ENCODE data around the gene CDK4. TPM values are rescaled to one million over a fixed set of nuclear protein-coding genes. Genes with fewer than 3 reads are reported as not detected.
A peak's percentile ranks its signal among the peaks of the same experiment; 100 is the strongest.
"Not testable (repeated sequence)": the region's sequence is repeated elsewhere in the genome, so short reads cannot be mapped to it uniquely, and the experiment has no call there.

The CDK4 gene
- polyA plus RNA-seq, 6 donors from 2014 or later = 63.2 to 99.0 (median 67.8) TPM

DNA sequence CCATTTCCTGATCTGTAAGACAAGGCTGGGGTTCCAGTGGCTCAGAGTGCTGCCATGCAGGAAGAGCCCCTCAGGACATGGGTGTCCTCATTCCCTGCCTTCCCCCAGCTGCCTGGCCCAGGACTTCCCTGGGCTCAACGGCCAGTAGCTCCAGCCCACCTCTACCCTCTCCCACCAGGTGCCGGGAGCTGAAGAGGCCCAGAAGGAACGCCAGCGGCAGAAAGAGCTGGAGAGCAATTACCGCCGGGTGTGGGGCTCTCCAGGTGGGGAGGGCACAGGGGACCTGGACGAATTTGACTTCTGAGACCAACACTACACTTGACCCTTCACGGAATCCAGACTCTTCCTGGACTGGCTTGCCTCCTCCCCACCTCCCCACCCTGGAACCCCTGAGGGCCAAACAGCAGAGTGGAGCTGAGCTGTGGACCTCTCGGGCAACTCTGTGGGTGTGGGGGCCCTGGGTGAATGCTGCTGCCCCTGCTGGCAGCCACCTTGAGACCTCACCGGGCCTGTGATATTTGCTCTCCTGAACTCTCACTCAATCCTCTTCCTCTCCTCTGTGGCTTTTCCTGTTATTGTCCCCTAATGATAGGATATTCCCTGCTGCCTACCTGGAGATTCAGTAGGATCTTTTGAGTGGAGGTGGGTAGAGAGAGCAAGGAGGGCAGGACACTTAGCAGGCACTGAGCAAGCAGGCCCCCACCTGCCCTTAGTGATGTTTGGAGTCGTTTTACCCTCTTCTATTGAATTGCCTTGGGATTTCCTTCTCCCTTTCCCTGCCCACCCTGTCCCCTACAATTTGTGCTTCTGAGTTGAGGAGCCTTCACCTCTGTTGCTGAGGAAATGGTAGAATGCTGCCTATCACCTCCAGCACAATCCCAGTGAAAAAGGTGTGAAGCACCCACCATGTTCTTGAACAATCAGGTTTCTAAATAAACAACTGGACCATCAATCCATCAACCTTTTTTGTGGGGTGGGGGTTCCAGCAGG, 31.2 kb downstream of the CDK4 start:
- Mint-ChIP-seq H3K4me1 (peaks cover 21 to 31% (median 23%) of the 10 kb centered on the region in 3 donors), H3K4me3 (no peak overlapping the region), H3K27me3 (no peaks in the 10 kb centered on the region), H3K27ac (no peak overlapping the region), H3K36me3 (peaks cover 17 to 42% of the 10 kb centered on the region in 2 donors), H3K9me3 (no peaks in the 10 kb centered on the region)
- DNase-seq = no peak
- no peak for ATAC-seq (ENCODE audit: low read depth in 2 of 2)

DNA sequence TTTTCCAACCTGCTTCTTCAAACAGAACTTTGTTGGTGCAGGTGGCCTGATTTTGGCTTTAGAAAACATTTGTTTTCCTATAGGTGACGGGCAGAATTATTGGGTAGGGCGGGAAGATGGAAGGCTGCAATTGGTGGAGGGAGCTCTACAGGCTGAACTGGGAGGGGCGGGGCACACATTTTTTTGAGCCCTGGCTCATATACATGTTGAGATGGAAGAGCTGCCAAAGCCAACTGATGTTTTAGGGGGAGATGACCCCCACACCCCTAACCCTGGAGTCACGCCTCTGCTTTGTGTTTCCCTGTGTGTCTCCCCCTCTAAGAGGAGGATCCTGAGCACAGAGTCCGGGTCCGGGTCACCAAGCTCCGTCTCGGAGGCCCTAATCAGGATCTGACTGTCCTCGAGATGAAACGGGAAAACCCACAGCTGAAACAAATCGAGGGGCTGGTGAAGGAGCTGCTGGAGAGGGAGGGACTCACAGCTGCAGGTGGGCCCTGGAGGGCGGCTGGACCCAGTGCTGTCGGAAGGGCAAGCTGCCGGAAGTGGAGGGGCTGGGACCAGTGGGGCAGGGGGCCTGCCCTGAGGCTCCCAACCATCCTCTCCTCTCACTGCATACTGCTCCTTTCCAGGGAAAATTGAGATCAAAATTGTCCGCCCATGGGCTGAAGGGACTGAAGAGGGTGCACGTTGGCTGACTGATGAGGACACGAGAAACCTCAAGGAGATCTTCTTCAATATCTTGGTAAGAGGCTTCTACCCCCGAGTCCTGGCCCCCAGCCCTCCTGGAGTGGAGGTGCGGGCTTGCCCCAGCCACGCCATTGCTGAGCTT, 32.1 kb downstream of the CDK4 start:
- no peak overlapping the region for H3K4me3 Mint-ChIP-seq
- peaks cover 19 to 31% (median 23%) of the 10 kb centered on the region in 3 donors for H3K4me1 Mint-ChIP-seq
- peaks cover 17 to 46% of the 10 kb centered on the region in 2 donors for H3K36me3 Mint-ChIP-seq
- peak overlapping the region in 1 of 6 donors; percentile 88 for H3K27ac Mint-ChIP-seq
- DNase-seq = no peak
- no peaks in the 10 kb centered on the region for H3K9me3 Mint-ChIP-seq
- ATAC-seq (ENCODE audit: low read depth in 2 of 2) = no peak
- H3K27me3 Mint-ChIP-seq = no peaks in the 10 kb centered on the region

DNA sequence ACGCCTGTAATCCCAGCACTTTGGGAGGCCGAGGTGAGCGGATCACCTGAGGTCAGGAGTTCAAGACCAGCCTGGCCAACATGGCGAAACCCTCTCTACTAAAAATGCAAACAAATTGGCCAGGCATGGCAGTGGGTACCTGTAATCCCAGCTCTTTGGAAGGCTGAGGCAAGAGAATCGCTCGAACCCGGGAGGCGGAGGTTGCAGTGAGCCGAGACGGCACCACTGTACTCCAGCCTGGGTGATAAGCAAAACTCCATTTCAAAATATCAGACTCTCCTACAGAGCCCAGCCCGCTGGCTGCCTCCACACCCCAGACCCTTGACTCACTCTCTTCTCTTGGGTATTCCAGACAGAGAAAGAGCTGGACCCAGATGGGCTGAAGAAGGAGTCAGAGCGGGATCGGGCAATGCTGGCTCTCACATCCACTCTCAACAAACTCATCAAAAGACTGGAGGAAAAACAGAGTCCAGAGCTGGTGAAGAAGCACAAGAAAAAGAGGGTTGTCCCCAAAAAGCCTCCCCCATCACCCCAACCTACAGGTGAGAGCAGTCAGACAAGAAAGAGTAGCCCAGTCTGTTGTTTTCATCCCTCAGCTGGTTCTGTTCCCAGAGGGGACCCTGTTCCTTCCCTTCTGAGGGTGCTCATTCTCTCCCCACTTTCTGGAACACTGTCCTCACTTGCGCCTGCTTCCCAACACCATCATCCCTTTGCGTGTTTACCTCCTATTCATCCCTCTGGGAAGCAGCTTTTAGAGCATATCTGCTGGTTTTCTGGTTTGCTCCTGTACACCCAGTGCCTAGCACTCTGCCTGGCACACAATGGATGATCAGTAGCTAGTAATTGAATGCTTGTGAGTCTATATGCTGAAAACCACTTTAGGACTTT, 33.2 kb downstream of the CDK4 start:
- ATAC-seq (ENCODE audit: low read depth in 2 of 2) = no peak

DNA sequence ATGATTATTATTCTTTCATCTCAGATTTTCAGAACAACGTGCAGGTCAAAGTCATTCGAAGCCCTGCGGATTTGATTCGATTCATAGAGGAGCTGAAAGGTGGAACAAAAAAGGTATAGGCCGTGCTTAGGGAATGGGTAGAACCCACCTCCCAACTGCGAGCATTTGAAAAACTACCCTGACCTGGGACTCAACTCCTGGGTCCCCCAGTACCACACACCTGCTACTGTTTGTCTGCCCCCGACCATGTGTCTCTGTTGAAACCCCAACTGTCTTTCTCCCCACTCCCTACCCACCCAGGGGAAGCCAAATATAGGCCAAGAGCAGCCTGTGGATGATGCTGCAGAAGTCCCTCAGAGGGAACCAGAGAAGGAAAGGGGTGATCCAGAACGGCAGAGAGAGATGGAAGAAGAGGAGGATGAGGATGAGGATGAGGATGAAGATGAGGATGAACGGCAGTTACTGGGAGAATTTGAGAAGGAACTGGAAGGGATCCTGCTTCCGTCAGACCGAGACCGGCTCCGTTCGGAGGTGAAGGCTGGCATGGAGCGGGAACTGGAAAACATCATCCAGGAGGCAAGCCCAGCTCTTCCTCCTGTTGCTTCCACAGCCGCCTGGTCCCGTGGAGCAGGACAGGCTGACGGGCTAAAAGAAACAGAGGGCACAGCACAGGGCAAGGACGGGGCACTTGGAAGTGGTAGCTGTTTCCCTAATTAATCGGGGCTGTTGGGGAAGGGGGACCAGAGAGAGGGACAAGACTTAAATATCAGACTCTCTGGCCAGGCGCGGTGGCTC, 34.1 kb downstream of the CDK4 start:
- Mint-ChIP-seq H3K4me3 (peak overlapping the region in 1 of 8 donors; percentile 15), H3K27me3 (no peaks in the 10 kb centered on the region), H3K27ac (no peak overlapping the region), H3K4me1 (peaks cover 13 to 22% (median 15%) of the 10 kb centered on the region in 3 donors), H3K36me3 (peaks cover 17 to 46% of the 10 kb centered on the region in 2 donors), H3K9me3 (no peaks in the 10 kb centered on the region)
- ATAC-seq (ENCODE audit: low read depth in 2 of 2) = no peak
- no peak for DNase-seq

More for the DNA sequence above, 33.2 kb downstream of the CDK4 start:
- Mint-ChIP-seq H3K27me3 (no peaks in the 10 kb centered on the region), H3K36me3 (peaks cover 17 to 46% of the 10 kb centered on the region in 2 donors), H3K27ac (no peak overlapping the region), H3K4me3 (no peak overlapping the region), H3K4me1 (peaks cover 13 to 20% (median 15%) of the 10 kb centered on the region in 3 donors), H3K9me3 (no peaks in the 10 kb centered on the region)
- DNase-seq = no peak

DNA sequence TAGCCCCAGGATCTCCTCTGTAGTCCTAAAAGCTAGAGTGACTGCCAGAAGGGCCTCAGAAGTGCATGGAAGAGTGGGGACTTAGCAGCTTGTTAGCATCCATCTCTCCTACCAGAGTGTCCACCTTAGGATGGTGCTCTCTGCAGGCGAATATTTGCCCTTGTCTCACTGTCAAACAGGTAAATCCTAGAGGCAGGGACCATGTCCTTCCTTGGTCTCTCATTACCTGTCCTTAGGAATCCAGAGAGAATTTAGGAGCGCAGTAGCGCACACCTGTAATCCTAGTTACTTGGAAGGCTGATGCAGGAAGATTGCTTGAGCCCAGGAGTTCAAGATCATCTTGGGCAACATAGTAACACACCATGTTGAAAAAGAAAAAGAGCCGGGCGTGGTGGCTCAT, 35.0 kb downstream of the CDK4 start:
- Mint-ChIP-seq H3K4me3 (no peak overlapping the region), H3K4me1 (peaks cover 11 to 21% (median 13%) of the 10 kb centered on the region in 3 donors), H3K36me3 (peaks cover 22 to 46% of the 10 kb centered on the region in 2 donors), H3K27ac (no peak overlapping the region), H3K9me3 (no peaks in the 10 kb centered on the region), H3K27me3 (no peaks in the 10 kb centered on the region)
- ATAC-seq (ENCODE audit: low read depth in 2 of 2) = no peak
- DNase-seq = no peak

DNA sequence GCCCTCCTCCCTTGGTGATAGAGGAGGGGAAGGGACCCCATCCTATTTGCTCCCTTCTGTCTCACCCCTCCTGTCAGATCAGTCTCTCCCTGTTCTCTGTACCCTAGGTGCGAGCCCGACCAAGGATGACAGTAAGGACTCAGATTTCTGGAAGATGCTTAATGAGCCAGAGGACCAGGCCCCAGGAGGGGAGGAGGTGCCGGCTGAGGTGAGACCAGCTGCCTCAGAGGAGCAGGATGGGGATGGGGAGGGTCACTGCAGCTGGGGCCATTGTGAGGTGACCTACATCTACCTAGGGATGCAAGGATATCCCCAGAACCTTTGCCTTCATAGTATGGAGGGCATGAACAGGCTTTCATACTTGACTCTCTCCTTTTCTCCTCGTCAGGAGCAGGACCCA, 35.8 kb downstream of the CDK4 start:
- Mint-ChIP-seq H3K27ac (no peak overlapping the region), H3K4me3 (no peak overlapping the region), H3K9me3 (no peaks in the 10 kb centered on the region), H3K27me3 (no peaks in the 10 kb centered on the region), H3K4me1 (peaks cover 11 to 21% (median 13%) of the 10 kb centered on the region in 3 donors), H3K36me3 (peaks cover 28 to 38% of the 10 kb centered on the region in 2 donors)
- ATAC-seq (ENCODE audit: low read depth in 2 of 2) (no peak), DNase-seq (no peak)

DNA sequence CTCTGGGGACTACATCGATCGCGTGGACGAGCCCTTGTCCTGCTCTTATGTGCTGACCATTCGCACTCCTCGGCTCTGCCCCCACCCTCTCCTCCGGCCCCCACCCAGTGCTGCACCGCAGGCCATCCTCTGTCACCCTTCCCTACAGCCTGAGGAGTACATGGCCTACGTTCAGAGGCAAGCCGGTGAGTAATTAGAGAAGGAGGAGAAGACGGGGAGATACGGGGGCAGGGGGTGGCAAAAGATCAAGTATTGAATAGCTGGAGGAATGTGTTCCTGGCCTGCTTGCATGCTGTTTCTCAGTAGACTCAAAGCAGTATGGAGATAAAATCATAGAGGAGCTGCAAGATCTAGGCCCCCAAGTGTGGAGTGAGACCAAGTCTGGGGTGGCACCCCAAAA, 36.3 kb downstream of the CDK4 start:
- Mint-ChIP-seq H3K4me1 (peaks cover 11 to 21% (median 17%) of the 10 kb centered on the region in 3 donors), H3K27me3 (no peaks in the 10 kb centered on the region), H3K4me3 (peak overlapping the region in 5 of 8 donors; percentile 11 to 65 (median 26)), H3K27ac (peak overlapping the region in 4 of 6 donors; percentile 35 to 71 (median 56)), H3K36me3 (peaks cover 28 to 41% of the 10 kb centered on the region in 2 donors), H3K9me3 (no peaks in the 10 kb centered on the region)
- DNase-seq (no peak), ATAC-seq (ENCODE audit: low read depth in 2 of 2) (no peak)

DNA sequence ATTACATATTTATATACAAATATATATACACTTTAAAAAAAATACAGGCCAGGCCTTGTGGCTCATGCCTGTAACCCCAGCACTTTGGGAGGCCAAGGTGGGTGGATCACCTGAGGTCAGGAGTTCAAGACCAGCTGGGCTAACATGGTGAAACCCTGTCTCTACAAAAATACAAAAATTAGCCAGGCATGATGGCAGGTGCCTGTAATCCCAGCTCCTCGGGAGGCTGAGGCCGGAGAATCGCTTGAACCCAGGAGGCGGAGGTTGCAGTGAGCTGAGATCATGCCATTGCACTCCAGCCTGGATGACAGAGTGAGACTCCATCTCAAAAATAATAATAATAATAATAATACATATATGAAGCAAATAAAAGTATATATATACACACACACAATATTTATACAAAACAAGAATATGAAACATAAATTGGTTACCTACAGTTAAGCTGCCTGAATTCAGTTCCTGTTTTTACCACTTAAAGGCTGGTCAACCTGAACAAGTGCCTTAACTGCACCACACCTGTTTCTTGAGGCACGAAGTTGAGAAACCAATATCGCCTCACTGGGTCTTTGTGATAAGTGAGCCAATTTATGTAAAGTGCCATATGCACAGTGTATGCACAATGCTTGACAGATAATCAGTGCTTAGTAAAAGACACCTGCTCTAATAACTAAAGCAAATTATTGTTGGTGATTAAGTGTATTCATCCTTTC, 36.9 kb downstream of the CDK4 start:
- H3K36me3 Mint-ChIP-seq = peaks cover 30 to 38% of the 10 kb centered on the region in 2 donors
- ATAC-seq (ENCODE audit: low read depth in 2 of 2) = peak; percentile 94 to 97
- peaks cover 11 to 27% (median 20%) of the 10 kb centered on the region in 3 donors for H3K4me1 Mint-ChIP-seq
- H3K9me3 Mint-ChIP-seq, H3K27me3 Mint-ChIP-seq: not testable (repeated sequence)
- peak; percentile 57 for DNase-seq
- H3K4me3 Mint-ChIP-seq = peak overlapping the region in 3 of 8 donors; percentile 20 to 54 (median 26)
- peak overlapping the region in 4 of 6 donors; percentile 35 to 71 (median 56) for H3K27ac Mint-ChIP-seq

DNA sequence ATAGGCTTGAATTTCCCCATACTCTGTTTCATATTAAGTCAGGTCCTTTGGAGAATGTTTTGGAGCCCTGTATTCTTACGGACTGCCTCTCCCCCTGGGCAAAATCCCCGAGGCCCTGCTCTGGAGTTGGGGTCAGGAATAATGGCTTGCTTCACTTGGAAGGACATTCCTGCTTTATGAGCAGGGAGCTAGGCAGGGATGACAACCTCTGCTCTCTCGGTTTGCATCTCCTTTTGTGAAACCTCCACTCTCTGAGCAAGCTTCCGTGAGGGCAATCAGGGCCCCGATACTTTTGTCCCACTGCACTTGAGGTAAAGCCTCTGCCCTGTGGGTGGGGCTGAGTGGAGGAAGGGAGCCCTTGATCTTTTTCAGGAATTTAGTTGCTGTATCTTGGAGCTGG, 38.9 kb downstream of the CDK4 start:
- DNase-seq = no peak
- peaks cover 11 to 31% (median 15%) of the 10 kb centered on the region in 3 donors for H3K4me1 Mint-ChIP-seq
- peak overlapping the region in 1 of 8 donors; percentile 22 for H3K4me3 Mint-ChIP-seq
- ATAC-seq (ENCODE audit: low read depth in 2 of 2) = no peak
- H3K36me3 Mint-ChIP-seq = peaks cover 20 to 21% of the 10 kb centered on the region in 2 donors
- no peaks in the 10 kb centered on the region for H3K9me3 Mint-ChIP-seq
- H3K27me3 Mint-ChIP-seq = no peaks in the 10 kb centered on the region
- no peak overlapping the region for H3K27ac Mint-ChIP-seq

DNA sequence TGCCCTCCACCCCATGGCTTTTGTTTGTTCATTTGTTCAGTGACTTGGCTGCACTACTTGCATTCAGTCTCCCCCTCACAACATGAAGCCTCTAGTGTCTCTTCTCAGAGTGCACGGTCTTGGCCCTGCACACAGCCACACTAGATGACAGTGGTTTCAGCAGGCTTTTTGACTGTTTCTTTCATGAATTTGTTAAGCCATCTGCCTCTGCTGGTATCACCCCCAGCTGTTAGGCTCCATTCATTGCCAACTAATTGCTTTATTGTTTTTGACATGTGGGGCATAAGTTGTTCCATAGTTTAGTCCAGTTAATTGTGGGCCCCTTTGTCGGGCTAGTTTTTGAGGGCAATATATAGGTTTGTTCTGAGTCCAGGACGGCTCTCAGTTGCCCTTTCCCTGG, 39.4 kb downstream of the CDK4 start:
- Mint-ChIP-seq H3K4me3 (no peak overlapping the region), H3K36me3 (peaks cover 16% of the 10 kb centered on the region in 2 donors), H3K4me1 (peaks cover 11 to 31% (median 15%) of the 10 kb centered on the region in 3 donors), H3K27me3 (no peaks in the 10 kb centered on the region), H3K9me3 (no peaks in the 10 kb centered on the region), H3K27ac (peak overlapping the region in 1 of 6 donors; percentile 21)
- DNase-seq = no peak
- no peak for ATAC-seq (ENCODE audit: low read depth in 2 of 2)

DNA sequence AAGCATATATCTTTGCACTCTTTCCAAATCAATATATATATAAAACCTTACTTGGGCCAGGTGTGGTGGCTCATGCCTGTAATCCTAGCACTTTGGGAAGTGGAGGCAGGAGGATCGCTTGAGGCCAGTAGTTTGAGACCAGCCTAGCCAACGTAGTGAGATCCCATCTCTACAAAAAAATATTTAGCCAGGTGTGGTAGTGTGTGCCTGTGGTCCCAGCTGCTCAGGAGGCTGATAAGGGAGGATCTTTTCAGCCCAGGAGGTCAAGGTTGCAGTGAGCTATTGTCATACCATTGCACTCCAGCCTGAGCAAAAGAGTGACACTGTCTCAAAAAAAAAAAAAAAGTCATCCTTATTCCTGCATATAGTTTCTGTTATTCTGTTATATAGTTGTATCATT, 43.8 kb downstream of the CDK4 start:
- ATAC-seq (ENCODE audit: low read depth in 2 of 2) (no peak), DNase-seq (no peak)
- Mint-ChIP-seq H3K4me3 (no peak overlapping the region), H3K36me3 (peaks cover 10 to 28% of the 10 kb centered on the region in 2 donors), H3K27ac (no peak overlapping the region), H3K27me3 (no peaks in the 10 kb centered on the region), H3K9me3 (peaks cover 0 to 10% (median 4%) of the 10 kb centered on the region in 7 donors), H3K4me1 (peaks cover 0 to 17% (median 8%) of the 10 kb centered on the region in 3 donors)

Measured in naive B cell (primary cell).